ENCODE results near the gene ITIH1.

Gene ITIH1

GRCh38 chr3:52816654-52817053, 39.3 kb downstream of the ITIH1 start:
- DNase-seq (ENCODE audit: low spot score), result no peak

GRCh38 chr3:52817221-52817620, 39.8 kb downstream of the ITIH1 start:
- DNase-seq (ENCODE audit: low spot score), result no peak

- DNase-seq (ENCODE audit: low spot score), result no peak
Measured at GRCh38 chr3:52817860-52818259, 40.5 kb downstream of the ITIH1 start.

- DNase-seq (ENCODE audit: low spot score), result no peak
Measured at GRCh38 chr3:52819936-52820335, 42.5 kb downstream of the ITIH1 start.

GRCh38 chr3:52820736-52821135, 43.3 kb downstream of the ITIH1 start:
- peak; percentile 9 for DNase-seq (ENCODE audit: low spot score)

- no peak for DNase-seq (ENCODE audit: low spot score)
Measured at GRCh38 chr3:52822363-52822762, 45.0 kb downstream of the ITIH1 start.

- DNase-seq (ENCODE audit: low spot score), result no peak
Measured at GRCh38 chr3:52824037-52824436, 46.6 kb downstream of the ITIH1 start.

- DNase-seq (ENCODE audit: low spot score), result peak; percentile 84
Measured at GRCh38 chr3:52827441-52827840, 50.0 kb downstream of the ITIH1 start.

- peak; percentile 89 for DNase-seq (ENCODE audit: low spot score)
Measured at GRCh38 chr3:52827866-52828376, 50.5 kb downstream of the ITIH1 start.

GRCh38 chr3:52829482-52829881, 52.1 kb downstream of the ITIH1 start:
- no peak for DNase-seq (ENCODE audit: low spot score)

GRCh38 chr3:52829906-52830463, 52.6 kb downstream of the ITIH1 start:
- DNase-seq (ENCODE audit: low spot score), result no peak

- DNase-seq (ENCODE audit: low spot score), result no peak
Measured at GRCh38 chr3:52830535-52831258, 53.3 kb downstream of the ITIH1 start, which contains the start of gene ITIH4. Gene ITIH4 (minus strand): TSS chr3:52830672. CDS start chr3:52830642, 30 bp downstream.

- peak; percentile 85 for DNase-seq (ENCODE audit: low spot score)
Measured at GRCh38 chr3:52831500-52832301, 54.3 kb downstream of the ITIH1 start.

GRCh38 chr3:52833202-52833601, 55.8 kb downstream of the ITIH1 start:
- no peak for DNase-seq (ENCODE audit: low spot score)

GRCh38 chr3:52834871-52835501, 57.6 kb downstream of the ITIH1 start, which contains the start of gene MUSTN1:
Gene MUSTN1 (minus strand): TSS chr3:52835019. CDS start chr3:52834948, 71 bp downstream.
- DNase-seq (ENCODE audit: low spot score), result no peak

GRCh38 chr3:52835766-52836470, 58.5 kb downstream of the ITIH1 start:
- no peak for DNase-seq (ENCODE audit: low spot score)

- no peak for DNase-seq (ENCODE audit: low spot score)
Measured at GRCh38 chr3:52836471-52836845, 59.1 kb downstream of the ITIH1 start.

GRCh38 chr3:52836986-52837385, 59.6 kb downstream of the ITIH1 start:
- no peak for DNase-seq (ENCODE audit: low spot score)

GRCh38 chr3:52838561-52839267, 61.3 kb downstream of the ITIH1 start:
- DNase-seq (ENCODE audit: low spot score), result no peak

GRCh38 chr3:52839268-52839575, 61.8 kb downstream of the ITIH1 start:
- no peak for DNase-seq (ENCODE audit: low spot score)

GRCh38 chr3:52839892-52840545, 62.6 kb downstream of the ITIH1 start:
- no peak for DNase-seq (ENCODE audit: low spot score)

Data from kidney tubule cell (primary cell).